ENCODE results near the gene NAA60. TPM values are rescaled to one million over a fixed set of nuclear protein-coding genes. Genes with fewer than 3 reads are reported as not detected.

The NAA60 gene
- polyA plus RNA-seq, 1 donor (not counting 4 experiments of a cell fraction or from before 2014, with no cell fraction given) = 30.3 TPM

GRCh38 chr16:3495176-3495575 lies 51.7 kb downstream of the NAA60 start, which contains the start of gene C16orf90:
TSS of gene C16orf90 (minus strand) at chr16:3495489. CDS start at chr16:3495421, 68 bp downstream.
- Histone ChIP-seq H3K9me3 (ENCODE audit: control insufficient read depth, low read depth, low read length) (no peaks in the 10 kb centered on the region), H3K27me3 (ENCODE audit: control insufficient read depth, extremely low read depth, insufficient read depth, low read length) (no peaks in the 10 kb centered on the region), H3K79me2 (ENCODE audit: control insufficient read depth, insufficient read depth, low read length) (no peaks in the 10 kb centered on the region), H3K9me1 (ENCODE audit: control insufficient read depth, extremely low read depth, insufficient read depth, low read length) (no peaks in the 10 kb centered on the region), H3K9ac (ENCODE audit: control insufficient read depth, extremely low read depth, insufficient read depth, low read length) (no peak within 1 kb of the TSS), H2AFZ (ENCODE audit: control insufficient read depth, low read length) (no peak within 1 kb of the TSS), H3K27ac (ENCODE audit: control insufficient read depth, insufficient read depth, low read length) (no peak within 1 kb of the TSS), H3K36me3 (ENCODE audit: control insufficient read depth in 2 of 2, extremely low read depth in 1 of 2, insufficient read depth in 2 of 2, low read length in 2 of 2) (no peaks in the 10 kb centered on the region), H4K20me1 (ENCODE audit: control insufficient read depth, extremely low read depth, insufficient read depth, low read length) (no peaks in the 10 kb centered on the region), H3K4me2 (ENCODE audit: control insufficient read depth, extremely low read depth, insufficient read depth, low read depth, low read length) (no peak within 1 kb of the TSS), H3K4me3 (ENCODE audit: control insufficient read depth in 2 of 3, extremely low read depth in 1 of 3, insufficient read depth in 2 of 3, low read depth in 1 of 3, low read length in 3 of 3) (no peak within 1 kb of the TSS), H3K4me1 (ENCODE audit: control insufficient read depth, extremely low read depth, insufficient read depth, low read length) (no peaks in the 10 kb centered on the region)
- no peak for DNase-seq (ENCODE audit: low read depth, low spot score)
- TF ChIP-seq CTCF (optimal IDR thresholded peaks at IDR 0.05 in 1 of 3, IDR thresholded peaks at IDR 0.05 in 1 of 3, conservative IDR thresholded peaks at IDR 0.05 in 1 of 3; ENCODE audit: extremely low read depth in 1 of 3, insufficient read depth in 2 of 3, low read length in 3 of 3) (no peak), EZH2 (IDR thresholded peaks at IDR 0.05; ENCODE audit: low read length) (no peak)
- dilution Hi-C loops (cut with MboI; ENCODE audit: extremely low pct_ligation_motif_present, low sequenced_read_pairs) = no loop called here
- no peak for FAIRE-seq

GRCh38 chr16:3496386-3496785 lies 52.9 kb downstream of the NAA60 start:
- no peak for TF ChIP-seq CTCF (optimal IDR thresholded peaks at IDR 0.05 in 1 of 3, IDR thresholded peaks at IDR 0.05 in 1 of 3, conservative IDR thresholded peaks at IDR 0.05 in 1 of 3; ENCODE audit: extremely low read depth in 1 of 3, insufficient read depth in 2 of 3, low read length in 3 of 3)
- no peak for TF ChIP-seq EZH2 (IDR thresholded peaks at IDR 0.05; ENCODE audit: low read length)
- H3K4me2 ChIP-seq (ENCODE audit: control insufficient read depth, extremely low read depth, insufficient read depth, low read depth, low read length) = no peak overlapping the region
- FAIRE-seq (no peak), DNase-seq (ENCODE audit: low read depth, low spot score) (no peak)
- no peaks in the 10 kb centered on the region for H4K20me1 ChIP-seq (ENCODE audit: control insufficient read depth, extremely low read depth, insufficient read depth, low read length)
- H2AFZ ChIP-seq (ENCODE audit: control insufficient read depth, low read length) = no peak overlapping the region
- no peaks in the 10 kb centered on the region for H3K4me1 ChIP-seq (ENCODE audit: control insufficient read depth, extremely low read depth, insufficient read depth, low read length)
- dilution Hi-C loops (cut with MboI; ENCODE audit: extremely low pct_ligation_motif_present, low sequenced_read_pairs) = no loop called here
- H3K9me3 ChIP-seq (ENCODE audit: control insufficient read depth, low read depth, low read length) = no peaks in the 10 kb centered on the region
- H3K9me1 ChIP-seq (ENCODE audit: control insufficient read depth, extremely low read depth, insufficient read depth, low read length) = no peaks in the 10 kb centered on the region
- H3K79me2 ChIP-seq (ENCODE audit: control insufficient read depth, insufficient read depth, low read length) = no peaks in the 10 kb centered on the region
- H3K27ac ChIP-seq (ENCODE audit: control insufficient read depth, insufficient read depth, low read length) = no peak overlapping the region
- no peaks in the 10 kb centered on the region for H3K27me3 ChIP-seq (ENCODE audit: control insufficient read depth, extremely low read depth, insufficient read depth, low read length)
- no peak overlapping the region for H3K4me3 ChIP-seq (ENCODE audit: control insufficient read depth in 2 of 3, extremely low read depth in 1 of 3, insufficient read depth in 2 of 3, low read depth in 1 of 3, low read length in 3 of 3)
- H3K36me3 ChIP-seq (ENCODE audit: control insufficient read depth in 2 of 2, extremely low read depth in 1 of 2, insufficient read depth in 2 of 2, low read length in 2 of 2) = no peaks in the 10 kb centered on the region
- H3K9ac ChIP-seq (ENCODE audit: control insufficient read depth, extremely low read depth, insufficient read depth, low read length) = no peak overlapping the region
